Effector memory CD8-positive, alpha-beta T cell (primary cell): ENCODE measurements around the gene PIK3C2B.

ENCODE experiments used
- ATAC-seq: fragments of 150-1000 bp; cut with Tn5 transposase; replicated peaks from 2 replicates; pipeline ENCODE4 v1.10.0; 2021; ENCODE audit warnings: mild to moderate bottlenecking, moderate library complexity
- DNase-seq, 3 experiments: peaks; one replicate each; pipeline ENCODE4 v3.0.0; 2021
- H3K27ac Mint-ChIP-seq, 2 donors: one replicate each; pipeline ENCODE4 v1.8.0; 2022; ENCODE audit warnings: mild to moderate bottlenecking in 2 of 2, mixed read lengths in 2 of 2, moderate library complexity in 2 of 2
- H3K27me3 Mint-ChIP-seq, 2 donors: one replicate each; pipeline ENCODE4 v1.8.0; 2022; ENCODE audit warnings: mixed read lengths in 2 of 2
- H3K36me3 Mint-ChIP-seq: one replicate; pipeline ENCODE4 v1.8.0; 2022; ENCODE audit warnings: mild to moderate bottlenecking, moderate library complexity, mixed read lengths; ENCODE audit not compliant: insufficient read depth
- H3K4me1 Mint-ChIP-seq, 2 donors: one replicate each; pipeline ENCODE4 v1.8.0; 2022; ENCODE audit warnings: low read depth in 2 of 2, mixed read lengths in 2 of 2
- H3K4me3 Mint-ChIP-seq, 2 donors: one replicate each; pipeline ENCODE4 v1.8.0; 2022; ENCODE audit warnings: mild to moderate bottlenecking in 2 of 2, mixed read lengths in 2 of 2, moderate library complexity in 2 of 2
- H3K9me3 Mint-ChIP-seq, 2 donors: one replicate each; pipeline ENCODE4 v1.8.0; 2022; ENCODE audit warnings: mixed read lengths in 2 of 2

The PIK3C2B gene

GRCh38 chr1:204480515-204480914 is 14.1 kb downstream of the PIK3C2B start:
- peaks cover 10% of the 10 kb centered on the region for H3K36me3 Mint-ChIP-seq
- no peaks in the 10 kb centered on the region for H3K9me3 Mint-ChIP-seq
- peaks cover 56 to 62% of the 10 kb centered on the region in 2 donors for H3K4me1 Mint-ChIP-seq
- H3K27ac Mint-ChIP-seq, result peak overlapping the region; percentile 77 to 87
- H3K27me3 Mint-ChIP-seq, result no peaks in the 10 kb centered on the region
- ATAC-seq (no peak), DNase-seq (no peak)
- peak overlapping the region; percentile 36 to 39 for H3K4me3 Mint-ChIP-seq

GRCh38 chr1:204479387-204480136 is 15.0 kb downstream of the PIK3C2B start:
- no peaks in the 10 kb centered on the region for H3K27me3 Mint-ChIP-seq
- no peaks in the 10 kb centered on the region for H3K9me3 Mint-ChIP-seq
- peaks cover 8% of the 10 kb centered on the region for H3K36me3 Mint-ChIP-seq
- H3K27ac Mint-ChIP-seq, result peak overlapping the region; percentile 87 to 91
- DNase-seq, result no peak
- H3K4me3 Mint-ChIP-seq, result peak overlapping the region; percentile 47 to 54
- peaks cover 49 to 62% of the 10 kb centered on the region in 2 donors for H3K4me1 Mint-ChIP-seq
- ATAC-seq, result peak; percentile 60

- DNase-seq (no peak), ATAC-seq (no peak)
- H3K4me3 Mint-ChIP-seq, result peak overlapping the region; percentile 47 to 54
- H3K27me3 Mint-ChIP-seq, result no peaks in the 10 kb centered on the region
- peak overlapping the region; percentile 87 to 91 for H3K27ac Mint-ChIP-seq
- H3K4me1 Mint-ChIP-seq, result peaks cover 49 to 65% of the 10 kb centered on the region in 2 donors
- peaks cover 8% of the 10 kb centered on the region for H3K36me3 Mint-ChIP-seq
- no peaks in the 10 kb centered on the region for H3K9me3 Mint-ChIP-seq
These were observed 15.7 kb downstream of the PIK3C2B start for GRCh38 chr1:204478921-204479320.

DNA sequence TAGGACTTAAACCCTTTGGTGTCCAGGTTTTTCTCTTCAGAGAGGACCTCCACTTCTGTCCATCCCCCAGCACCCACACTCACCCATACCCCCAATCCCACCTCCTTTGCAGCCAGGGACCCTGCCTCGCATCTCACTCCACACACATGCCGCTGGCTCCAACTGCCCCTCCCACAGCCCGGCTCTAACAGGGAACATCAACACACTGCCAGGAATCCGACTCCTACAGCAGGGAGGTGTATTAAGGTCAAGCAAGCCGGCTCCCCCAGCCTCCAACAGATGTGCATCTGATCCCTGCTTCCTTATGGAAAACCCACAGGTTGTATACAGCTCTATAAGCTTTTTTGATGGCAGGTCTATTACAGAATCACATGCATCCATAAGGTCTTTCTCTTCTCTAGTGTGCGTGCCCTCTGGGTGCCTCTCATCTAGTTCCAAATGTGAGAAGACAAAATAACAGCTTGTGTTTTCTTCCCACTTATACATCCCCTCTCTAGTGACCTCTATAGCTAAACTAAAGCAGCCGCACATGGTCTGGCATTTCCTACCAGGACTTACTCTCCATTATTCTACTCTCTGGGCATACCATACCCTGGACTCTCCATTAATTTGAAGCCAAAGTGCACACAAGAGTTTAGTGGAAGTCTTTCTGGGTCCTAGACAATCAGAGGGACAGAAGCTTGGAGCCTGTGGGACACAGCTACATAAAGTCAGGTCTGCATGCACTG is 16.3 kb downstream of the PIK3C2B start:
- no peaks in the 10 kb centered on the region for H3K9me3 Mint-ChIP-seq
- ATAC-seq (no peak), DNase-seq (no peak)
- peaks cover 44 to 63% of the 10 kb centered on the region in 2 donors for H3K4me1 Mint-ChIP-seq
- no peaks in the 10 kb centered on the region for H3K27me3 Mint-ChIP-seq
- H3K4me3 Mint-ChIP-seq, result peak overlapping the region in 1 of 2 donors; percentile 47
- peak overlapping the region; percentile 87 to 91 for H3K27ac Mint-ChIP-seq
- H3K36me3 Mint-ChIP-seq, result peaks cover 8% of the 10 kb centered on the region

DNA sequence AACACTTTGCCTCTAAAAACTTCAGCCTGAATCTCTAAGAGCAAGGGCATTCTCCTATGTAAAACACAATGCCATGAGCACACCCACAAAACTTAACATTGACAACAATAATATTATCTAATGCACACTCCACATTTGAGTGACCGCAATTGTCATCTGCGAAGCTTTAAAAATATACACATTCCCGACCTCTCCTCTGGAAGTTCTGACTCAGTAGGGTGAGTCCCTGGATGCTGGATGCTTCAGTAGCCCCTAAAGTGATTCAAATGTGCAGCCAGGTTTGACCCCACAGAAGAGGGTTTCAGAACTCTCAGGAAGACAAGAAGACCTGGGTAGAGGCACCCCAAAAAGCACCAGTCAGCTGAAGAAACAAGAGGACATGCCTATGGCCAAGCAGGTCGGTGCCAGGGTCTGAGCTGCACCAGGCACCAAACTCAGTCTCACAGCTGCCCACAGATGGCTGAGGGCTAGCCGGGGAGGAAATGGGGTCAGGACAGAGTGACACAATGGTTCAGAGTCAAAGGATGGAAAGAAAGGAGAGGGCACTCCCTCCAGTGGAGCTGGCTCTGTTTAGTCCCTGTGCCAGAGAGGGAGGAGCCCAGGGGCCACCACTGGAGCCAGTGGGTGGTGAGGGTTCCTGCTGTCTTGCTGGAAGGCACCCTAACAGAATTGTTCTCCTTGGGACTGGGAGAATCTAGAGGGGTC is 17.4 kb downstream of the PIK3C2B start:
- peak; percentile 17 for ATAC-seq

DNA sequence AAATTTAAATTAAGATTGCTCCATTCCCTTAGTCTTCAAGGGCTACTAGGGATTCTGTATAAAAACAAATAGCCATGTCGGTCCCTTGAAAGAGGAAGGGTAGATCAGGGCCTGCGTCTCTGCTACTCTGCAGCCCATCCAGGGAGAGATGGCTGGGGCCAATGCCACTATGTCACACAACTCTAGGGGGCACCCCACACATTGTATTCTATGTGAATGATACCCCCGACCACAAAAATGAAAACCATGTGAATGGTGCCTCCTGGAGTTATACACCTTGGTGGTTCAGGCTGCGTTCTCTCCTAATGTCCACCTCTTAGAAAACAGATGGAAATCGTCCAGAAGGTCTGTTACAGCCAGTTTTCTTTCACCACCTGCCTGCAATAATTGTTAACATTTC is 18.0 kb downstream of the PIK3C2B start:
- Mint-ChIP-seq H3K27me3 (no peaks in the 10 kb centered on the region), H3K27ac (peak overlapping the region in 1 of 2 donors; percentile 69), H3K9me3 (no peaks in the 10 kb centered on the region), H3K36me3 (peaks cover 8% of the 10 kb centered on the region), H3K4me3 (no peak overlapping the region), H3K4me1 (peaks cover 40 to 61% of the 10 kb centered on the region in 2 donors)
- ATAC-seq (no peak), DNase-seq (no peak)

More for the DNA sequence above, 17.4 kb downstream of the PIK3C2B start:
- Mint-ChIP-seq H3K9me3 (no peaks in the 10 kb centered on the region), H3K4me3 (no peak overlapping the region), H3K27ac (peak overlapping the region; percentile 69 to 87), H3K36me3 (peaks cover 8% of the 10 kb centered on the region), H3K4me1 (peaks cover 41 to 63% of the 10 kb centered on the region in 2 donors), H3K27me3 (no peaks in the 10 kb centered on the region)
- DNase-seq, result no peak

DNA sequence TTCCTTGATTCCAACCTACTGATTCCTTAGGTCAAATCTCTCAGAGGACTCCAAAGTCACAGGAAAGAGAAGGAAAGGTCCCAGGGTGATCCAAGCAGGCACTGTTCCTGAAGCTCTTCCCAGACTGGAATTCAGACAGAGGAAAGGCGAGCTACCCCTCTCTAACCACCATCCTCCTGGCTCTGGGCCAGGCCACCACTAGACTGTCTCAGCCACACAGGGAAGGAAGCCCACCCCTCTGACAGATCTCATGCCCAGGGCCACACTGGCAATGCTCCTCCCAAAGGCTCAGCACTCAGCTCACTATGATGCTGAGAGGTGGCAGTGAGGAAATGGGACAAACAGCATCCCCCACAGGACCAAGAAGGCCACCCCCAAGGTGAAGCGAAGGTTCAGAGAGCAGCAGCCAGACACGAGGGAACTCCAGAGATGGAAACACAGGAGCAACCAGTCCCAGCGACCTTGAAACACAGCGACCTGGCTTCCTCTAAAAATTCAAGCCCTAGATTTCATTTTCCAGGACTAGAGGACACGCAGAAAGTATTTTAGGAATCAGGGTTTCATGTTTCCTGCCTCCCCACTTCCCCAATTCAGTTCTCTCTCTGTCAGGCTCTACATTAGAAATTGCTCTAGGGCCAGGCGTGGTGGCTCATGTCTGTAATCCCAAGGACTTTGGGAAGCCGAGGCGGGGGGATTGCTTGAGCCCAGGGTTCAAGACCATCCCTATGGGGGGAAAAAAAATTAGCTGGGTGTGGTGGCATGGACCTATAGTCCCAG is 18.8 kb downstream of the PIK3C2B start:
- DNase-seq, result no peak
- H3K36me3 Mint-ChIP-seq, result peaks cover 8% of the 10 kb centered on the region
- peak overlapping the region in 1 of 2 donors; percentile 16 for H3K27ac Mint-ChIP-seq
- peaks cover 35 to 54% of the 10 kb centered on the region in 2 donors for H3K4me1 Mint-ChIP-seq
- no peaks in the 10 kb centered on the region for H3K9me3 Mint-ChIP-seq
- H3K27me3 Mint-ChIP-seq, result no peaks in the 10 kb centered on the region
- no peak for ATAC-seq
- no peak overlapping the region for H3K4me3 Mint-ChIP-seq

GRCh38 chr1:204473400-204473965 is 21.1 kb downstream of the PIK3C2B start:
- peaks cover 15% of the 10 kb centered on the region for H3K36me3 Mint-ChIP-seq
- no peak overlapping the region for H3K4me3 Mint-ChIP-seq
- H3K9me3 Mint-ChIP-seq, result no peaks in the 10 kb centered on the region
- no peaks in the 10 kb centered on the region for H3K27me3 Mint-ChIP-seq
- DNase-seq (no peak), ATAC-seq (no peak)
- peak overlapping the region in 1 of 2 donors; percentile 1 for H3K27ac Mint-ChIP-seq
- peaks cover 13 to 30% of the 10 kb centered on the region in 2 donors for H3K4me1 Mint-ChIP-seq

DNA sequence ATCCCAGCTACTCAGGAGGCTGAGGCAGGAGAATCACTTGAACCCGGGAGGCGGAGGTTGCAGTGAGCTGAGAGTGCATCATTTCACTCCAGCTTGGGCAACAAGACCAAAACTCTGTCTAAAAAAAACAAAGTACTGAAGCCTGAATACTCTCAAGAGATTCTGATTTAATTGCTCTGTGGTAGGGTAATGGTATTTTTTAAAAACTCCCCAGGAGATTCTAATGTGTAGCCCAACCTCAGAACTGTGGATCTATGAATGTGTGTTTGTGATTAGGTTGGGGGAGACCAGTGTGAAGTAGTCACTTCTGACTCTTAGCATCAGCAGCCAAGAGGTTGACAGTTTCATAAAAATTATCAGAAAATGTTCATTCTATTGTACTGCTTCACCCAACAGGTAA is 21.9 kb downstream of the PIK3C2B start:
- H3K27me3 Mint-ChIP-seq, result no peaks in the 10 kb centered on the region
- H3K4me1 Mint-ChIP-seq, result peaks cover 11 to 22% of the 10 kb centered on the region in 2 donors

DNA sequence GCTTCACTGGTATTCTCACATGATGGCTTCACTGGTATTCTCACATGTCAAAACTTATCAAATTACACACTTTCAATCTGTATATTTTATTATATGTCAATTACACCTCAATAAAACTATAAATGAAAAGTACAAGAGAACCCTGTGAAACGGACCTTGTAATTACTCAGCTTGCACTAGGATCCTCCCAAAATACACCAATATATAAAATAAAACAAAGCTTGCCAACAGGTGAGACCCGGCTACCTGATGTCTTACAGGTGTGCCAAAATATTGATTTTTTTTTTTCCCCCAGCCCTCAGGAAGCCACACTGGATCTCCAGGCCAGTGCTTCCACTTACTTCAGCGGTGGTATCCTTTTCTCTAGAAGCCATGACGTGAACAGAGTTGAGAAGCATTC is 22.9 kb downstream of the PIK3C2B start:
- no peaks in the 10 kb centered on the region for H3K9me3 Mint-ChIP-seq
- H3K27ac Mint-ChIP-seq, result no peak overlapping the region
- ATAC-seq (no peak), DNase-seq (no peak)
- no peak overlapping the region for H3K4me3 Mint-ChIP-seq
- H3K4me1 Mint-ChIP-seq, result peaks cover 4 to 12% of the 10 kb centered on the region in 2 donors
- H3K27me3 Mint-ChIP-seq, result no peaks in the 10 kb centered on the region
- H3K36me3 Mint-ChIP-seq, result peaks cover 15% of the 10 kb centered on the region

More for the DNA sequence above, 21.9 kb downstream of the PIK3C2B start:
- Mint-ChIP-seq H3K4me3 (no peak overlapping the region), H3K9me3 (no peaks in the 10 kb centered on the region), H3K27ac (no peak overlapping the region), H3K36me3 (peaks cover 15% of the 10 kb centered on the region)
- ATAC-seq, result no peak
- no peak for DNase-seq

DNA sequence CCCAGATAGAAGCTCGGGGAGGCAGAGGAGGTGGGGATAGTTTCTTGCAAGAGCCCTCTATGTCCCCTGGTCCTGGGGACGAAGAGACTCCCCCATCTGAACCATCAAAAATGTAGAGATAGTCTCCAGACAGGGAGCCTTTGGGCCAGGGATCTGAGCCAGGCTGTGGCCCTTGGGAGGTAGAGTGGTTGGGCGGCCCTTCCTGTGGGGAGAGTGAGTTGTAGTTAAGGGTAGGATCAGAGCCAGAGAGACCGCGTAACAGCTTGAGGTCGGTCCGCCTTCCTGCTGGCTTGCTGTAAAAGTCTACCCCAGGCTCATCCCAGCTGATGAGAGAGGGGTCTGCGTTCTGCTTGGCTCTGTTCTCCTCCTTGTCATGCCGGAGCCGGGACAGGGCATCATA is 25.3 kb downstream of the PIK3C2B start:
- Mint-ChIP-seq H3K36me3 (peaks cover 15% of the 10 kb centered on the region), H3K27me3 (no peaks in the 10 kb centered on the region), H3K4me1 (peaks cover 2 to 9% of the 10 kb centered on the region in 2 donors), H3K27ac (no peak overlapping the region), H3K9me3 (no peaks in the 10 kb centered on the region), H3K4me3 (no peak overlapping the region)
- ATAC-seq (no peak), DNase-seq (no peak)

DNA sequence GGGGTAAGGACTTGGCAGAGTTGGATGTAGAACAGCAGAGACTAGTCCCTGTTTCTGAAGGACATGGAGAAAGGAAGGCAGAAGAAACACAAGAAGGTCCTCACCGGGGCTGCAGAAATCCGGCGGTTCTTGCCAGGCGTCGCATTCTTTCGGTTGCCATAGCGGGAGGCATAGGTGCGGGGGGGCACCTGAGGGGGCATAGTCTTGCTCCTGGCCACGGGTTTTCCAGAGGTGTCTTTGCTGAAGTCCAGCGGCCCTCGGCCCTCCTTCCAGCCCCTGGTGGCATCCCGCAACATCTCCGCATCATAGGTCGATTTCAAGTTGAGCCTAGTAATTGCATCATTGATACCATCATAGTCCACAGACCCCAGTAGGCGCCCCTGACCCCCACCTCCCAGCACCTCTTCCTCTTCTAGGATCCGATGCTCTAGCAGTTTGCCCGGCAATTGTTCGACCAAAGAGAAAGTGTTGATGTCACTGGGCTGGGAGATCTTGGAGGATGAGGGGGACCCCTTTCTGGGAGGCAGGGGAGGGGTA is 25.8 kb downstream of the PIK3C2B start:
- H3K4me3 Mint-ChIP-seq, result no peak overlapping the region
- DNase-seq, result no peak
- H3K27me3 Mint-ChIP-seq, result no peaks in the 10 kb centered on the region
- H3K4me1 Mint-ChIP-seq, result peaks cover 0 to 11% of the 10 kb centered on the region in 2 donors
- no peak for ATAC-seq
- peaks cover 15% of the 10 kb centered on the region for H3K36me3 Mint-ChIP-seq
- no peaks in the 10 kb centered on the region for H3K9me3 Mint-ChIP-seq
- H3K27ac Mint-ChIP-seq, result no peak overlapping the region
